NT2/D1 (cell line): ENCODE data around the gene LTC4S.

Experiments
- DNase-seq: peaks from one replicate; pipeline ENCODE4 v3.0.0-alpha.2; 2011; ENCODE audit warnings: low read depth, low spot score
- H3K27me3 ChIP-seq: 2 replicates; pipeline ENCODE4 v1.6.0; 2011; ENCODE audit warnings: mild to moderate bottlenecking; ENCODE audit not compliant: insufficient read length, insufficient read depth
- H3K36me3 ChIP-seq: 2 replicates; pipeline ENCODE4 v1.6.1; 2011; ENCODE audit warnings: mild to moderate bottlenecking, low read length, mixed read lengths; ENCODE audit not compliant: insufficient read depth, insufficient read length
- H3K4me1 ChIP-seq: 2 replicates; pipeline ENCODE4 v1.5.1; 2011; ENCODE audit not compliant: insufficient read depth, insufficient read length
- H3K4me3 ChIP-seq: 2 replicates; pipeline ENCODE4 v1.5.1; 2011; ENCODE audit warnings: low read depth; ENCODE audit not compliant: insufficient read length
- H3K9ac ChIP-seq: 2 replicates; pipeline ENCODE4 v1.6.0; 2011; ENCODE audit warnings: low read depth; ENCODE audit not compliant: insufficient read length
- H3K9me3 ChIP-seq: 2 replicates; pipeline ENCODE4 v1.5.1; 2011; ENCODE audit warnings: mild to moderate bottlenecking, low read length; ENCODE audit not compliant: insufficient read depth
- SUZ12 ChIP-seq: IDR thresholded peaks from 2 replicates; pipeline ENCODE4 v1.6.1; 2011; ENCODE audit not compliant: insufficient read length, insufficient read depth; ENCODE audit errors: extremely low read depth
- YY1 ChIP-seq: IDR thresholded peaks from 2 replicates; pipeline ENCODE4 v1.6.1; 2011; ENCODE audit not compliant: insufficient read length, insufficient read depth
- ZNF274 ChIP-seq: IDR thresholded peaks from 2 replicates; pipeline ENCODE4 v1.6.1; 2011; ENCODE audit warnings: mild to moderate bottlenecking, low read depth, low read length

Gene LTC4S

DNA sequence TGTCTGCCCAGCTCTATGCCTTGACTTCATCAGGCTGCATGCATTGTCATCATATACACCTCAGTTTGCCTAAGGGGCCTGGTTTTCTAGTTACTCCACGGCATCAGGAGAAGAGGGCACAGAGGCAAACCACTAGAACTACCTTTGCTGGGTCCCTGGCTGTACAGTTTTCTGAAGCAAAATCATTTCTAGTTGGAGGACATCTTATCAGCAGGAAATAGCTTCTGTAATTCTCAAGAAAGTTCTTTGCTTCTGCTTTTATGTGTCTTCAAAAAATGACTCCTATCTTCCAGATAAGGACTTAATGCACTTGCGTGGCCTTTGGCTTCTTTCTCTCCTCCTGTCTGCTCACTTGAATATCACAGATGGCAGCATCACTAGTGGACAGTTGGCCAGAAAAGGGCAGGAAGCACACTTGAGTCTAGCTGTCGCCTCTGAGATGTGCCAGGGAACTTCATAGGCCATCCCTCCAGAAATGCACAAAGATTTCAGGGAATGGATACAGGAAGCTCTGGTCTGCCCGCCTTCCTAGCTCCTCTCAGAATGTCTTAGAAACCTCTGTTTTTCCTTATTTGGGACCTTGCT, 22.4 kb upstream of the LTC4S start:
- DNase-seq, result no peak
- TF ChIP-seq YY1, result no peak
- no peak for TF ChIP-seq ZNF274
- no peak for TF ChIP-seq SUZ12
- Histone ChIP-seq H3K36me3 (peaks cover 91% of the 10 kb centered on the region), H3K9me3 (no peaks in the 10 kb centered on the region), H3K4me1 (peaks cover 3% of the 10 kb centered on the region), H3K27me3 (no peaks in the 10 kb centered on the region), H3K9ac (no peak overlapping the region), H3K4me3 (no peak overlapping the region)

DNA sequence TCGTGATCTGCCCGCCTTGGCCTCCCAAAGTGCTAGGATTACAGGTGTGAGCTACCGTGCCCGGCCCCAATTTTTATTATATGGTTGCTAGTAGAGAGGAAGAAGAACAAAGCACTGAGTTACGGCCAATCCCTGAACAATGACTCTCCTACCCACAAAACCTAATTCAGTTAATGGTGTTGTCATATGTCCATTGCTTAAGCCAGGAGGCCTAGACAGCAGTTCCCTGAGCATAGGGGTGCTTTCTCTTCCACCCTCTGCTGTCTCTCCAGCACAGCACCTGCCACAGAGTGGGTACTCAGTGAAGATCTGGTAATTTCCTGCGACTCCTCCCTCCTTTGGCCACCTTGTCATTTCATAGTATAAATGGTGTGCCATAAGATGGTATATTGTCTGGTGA, 21.4 kb upstream of the LTC4S start:
- no peak for TF ChIP-seq ZNF274
- no peak for TF ChIP-seq YY1
- TF ChIP-seq SUZ12, result no peak
- H3K36me3 ChIP-seq, result peaks cover 83% of the 10 kb centered on the region
- no peaks in the 10 kb centered on the region for H3K9me3 ChIP-seq
- no peaks in the 10 kb centered on the region for H3K4me1 ChIP-seq
- no peak overlapping the region for H3K9ac ChIP-seq
- DNase-seq, result no peak
- no peaks in the 10 kb centered on the region for H3K27me3 ChIP-seq
- H3K4me3 ChIP-seq, result no peak overlapping the region

DNA sequence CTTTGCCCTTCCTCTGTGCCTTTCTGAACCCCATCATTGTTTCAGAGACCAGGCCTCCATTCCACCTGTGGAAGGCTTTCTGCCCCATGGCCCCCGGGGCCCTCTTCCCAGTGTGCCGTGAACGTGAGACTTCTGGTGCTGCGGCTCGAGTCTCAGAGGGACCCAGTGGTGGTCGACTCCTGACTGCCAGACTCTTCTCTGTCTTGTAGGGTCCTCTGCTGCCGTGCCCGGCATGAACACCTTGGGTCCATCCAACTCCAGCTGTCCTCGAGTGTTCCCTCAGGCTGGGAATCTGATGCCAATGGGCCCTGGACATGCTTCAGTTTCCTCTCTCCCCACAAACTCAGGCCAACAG, 20.1 kb upstream of the LTC4S start:
- Histone ChIP-seq H3K4me3 (no peak overlapping the region), H3K4me1 (no peaks in the 10 kb centered on the region), H3K9me3 (no peaks in the 10 kb centered on the region), H3K27me3 (no peaks in the 10 kb centered on the region), H3K9ac (no peak overlapping the region), H3K36me3 (peaks cover 82% of the 10 kb centered on the region)
- DNase-seq, result no peak
- no peak for TF ChIP-seq SUZ12
- no peak for TF ChIP-seq ZNF274
- no peak for TF ChIP-seq YY1

DNA sequence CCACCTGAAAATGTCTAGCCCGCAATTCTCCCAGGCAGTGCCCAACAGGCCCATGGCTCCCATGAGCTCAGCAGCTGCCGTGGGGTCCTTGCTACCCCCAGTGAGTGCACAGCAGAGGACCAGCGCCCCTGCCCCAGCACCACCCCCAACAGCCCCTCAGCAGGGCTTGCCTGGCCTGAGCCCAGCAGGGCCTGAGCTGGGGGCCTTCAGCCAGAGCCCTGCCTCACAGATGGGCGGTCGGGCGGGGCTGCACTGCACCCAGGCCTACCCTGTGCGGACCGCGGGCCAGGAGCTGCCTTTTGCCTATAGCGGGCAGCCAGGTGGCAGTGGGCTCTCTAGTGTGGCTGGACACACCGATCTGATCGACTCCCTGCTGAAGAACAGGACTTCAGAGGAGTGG, 19.3 kb upstream of the LTC4S start:
- Histone ChIP-seq H3K36me3 (peaks cover 77% of the 10 kb centered on the region), H3K4me1 (no peaks in the 10 kb centered on the region), H3K4me3 (no peak overlapping the region), H3K27me3 (no peaks in the 10 kb centered on the region), H3K9me3 (no peaks in the 10 kb centered on the region), H3K9ac (no peak overlapping the region)
- no peak for DNase-seq
- TF ChIP-seq SUZ12 (no peak), YY1 (no peak), ZNF274 (no peak)

DNA sequence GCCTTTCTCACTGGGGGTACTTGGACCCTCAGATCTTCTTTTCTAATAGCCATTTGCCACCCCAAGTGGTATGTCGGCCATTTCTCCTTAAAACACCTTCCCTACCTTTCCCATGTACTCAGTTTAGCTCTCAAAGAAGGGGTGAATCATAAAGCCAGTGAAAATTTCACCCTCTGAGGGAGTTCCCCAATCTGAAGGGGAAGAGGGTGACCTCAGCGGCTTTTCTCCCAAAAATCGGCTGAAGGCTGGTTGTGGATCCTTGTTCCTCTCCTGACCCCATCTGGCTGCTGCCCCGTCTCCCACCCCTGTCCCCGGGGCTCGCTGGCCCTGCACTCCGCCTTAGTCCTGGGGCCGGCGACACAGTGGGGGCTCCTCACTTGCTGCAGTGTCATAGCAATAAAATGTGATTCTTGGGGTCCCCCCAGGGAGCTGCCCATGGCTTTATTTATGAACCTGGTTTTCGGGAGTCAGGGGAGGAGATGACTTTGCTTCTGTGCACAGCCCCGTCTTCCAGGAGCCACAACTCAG, 17.3 kb upstream of the LTC4S start:
- Histone ChIP-seq H3K9ac (no peak overlapping the region), H3K4me1 (no peaks in the 10 kb centered on the region), H3K4me3 (no peak overlapping the region), H3K9me3 (no peaks in the 10 kb centered on the region), H3K36me3 (peaks cover 68% of the 10 kb centered on the region), H3K27me3 (no peaks in the 10 kb centered on the region)
- no peak for TF ChIP-seq YY1
- no peak for TF ChIP-seq SUZ12
- TF ChIP-seq ZNF274, result no peak
- no peak for DNase-seq

DNA sequence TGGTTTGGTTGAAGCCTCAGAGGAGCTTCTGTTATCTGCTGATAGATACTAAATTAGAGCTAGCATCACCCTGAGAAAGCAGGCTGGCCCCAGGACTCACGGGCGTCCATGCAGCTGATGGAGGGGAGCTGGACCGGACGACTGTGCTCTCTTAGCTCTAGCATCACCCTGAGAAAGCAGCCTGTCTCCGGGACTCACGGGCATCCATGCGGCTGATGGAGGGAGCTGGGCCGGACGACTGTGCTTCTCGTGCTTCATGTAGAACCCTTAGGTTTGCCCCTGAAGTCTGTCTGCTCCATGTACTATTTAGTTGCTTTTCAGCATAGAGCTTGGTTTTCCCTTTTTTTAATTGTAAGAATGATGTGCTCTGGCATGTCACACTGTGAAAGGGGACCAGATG, 16.3 kb upstream of the LTC4S start:
- Histone ChIP-seq H3K36me3 (peaks cover 62% of the 10 kb centered on the region), H3K9ac (no peak overlapping the region), H3K9me3 (no peaks in the 10 kb centered on the region), H3K4me3 (no peak overlapping the region), H3K4me1 (no peaks in the 10 kb centered on the region), H3K27me3 (no peaks in the 10 kb centered on the region)
- TF ChIP-seq SUZ12 (no peak), ZNF274 (no peak), YY1 (no peak)
- DNase-seq, result no peak

DNA sequence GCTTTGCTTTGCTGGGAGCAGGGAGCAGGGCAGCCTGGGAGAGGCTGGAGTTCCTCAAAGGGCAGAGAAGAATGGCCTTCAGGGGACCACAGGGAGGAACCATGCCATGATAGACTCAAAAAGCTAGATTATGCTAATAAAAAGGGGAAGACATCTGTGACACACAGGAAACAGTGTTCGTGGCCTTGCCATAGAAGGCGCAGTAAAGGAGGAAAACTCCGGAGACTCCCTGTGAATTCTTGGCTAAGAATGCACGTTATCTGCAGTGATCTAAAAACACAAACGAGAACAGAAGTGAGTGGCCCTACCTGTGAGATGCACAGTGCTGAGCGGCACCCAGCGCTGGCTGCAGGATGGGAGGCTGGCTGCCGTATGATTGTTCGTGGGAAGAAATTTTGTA, 15.9 kb upstream of the LTC4S start:
- H3K27me3 ChIP-seq, result no peaks in the 10 kb centered on the region
- no peak overlapping the region for H3K4me3 ChIP-seq
- no peak for DNase-seq
- H3K9ac ChIP-seq, result no peak overlapping the region
- TF ChIP-seq YY1 (no peak), SUZ12 (no peak), ZNF274 (no peak)
- H3K4me1 ChIP-seq, result no peaks in the 10 kb centered on the region
- no peaks in the 10 kb centered on the region for H3K9me3 ChIP-seq
- peaks cover 59% of the 10 kb centered on the region for H3K36me3 ChIP-seq

DNA sequence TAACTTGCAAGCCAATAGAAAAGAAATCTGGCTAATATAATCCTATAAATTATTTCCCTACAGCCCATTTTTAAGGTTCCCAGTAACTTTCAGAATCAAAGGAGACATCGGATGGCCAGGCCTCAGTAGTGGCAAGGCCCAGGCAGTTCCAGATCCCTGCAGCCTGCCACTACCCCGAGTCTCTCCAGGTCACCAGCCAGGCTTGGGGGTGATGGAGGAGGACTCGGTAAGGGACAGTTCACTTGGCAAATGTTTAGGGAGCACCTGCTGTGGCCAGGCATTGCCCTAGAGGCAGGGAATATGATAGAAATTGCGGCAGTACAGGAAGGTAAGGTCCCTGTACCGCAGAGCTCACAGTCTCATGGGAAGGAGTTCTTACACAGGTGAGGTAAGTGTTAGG, 15.2 kb upstream of the LTC4S start:
- no peak for DNase-seq
- TF ChIP-seq YY1 (no peak), ZNF274 (no peak), SUZ12 (no peak)
- Histone ChIP-seq H3K9me3 (no peaks in the 10 kb centered on the region), H3K4me3 (no peak overlapping the region), H3K27me3 (no peaks in the 10 kb centered on the region), H3K36me3 (peaks cover 52% of the 10 kb centered on the region), H3K9ac (no peak overlapping the region), H3K4me1 (no peaks in the 10 kb centered on the region)
